ENCODE measurements around the gene DRG1. TPM values are rescaled to one million over a fixed set of nuclear protein-coding genes. Genes with fewer than 3 reads are reported as not detected.
A peak's percentile ranks its signal among the peaks of the same experiment; 100 is the strongest.
"Not testable (repeated sequence)": the region's sequence is repeated elsewhere in the genome, so short reads cannot be mapped to it uniquely, and the experiment has no call there.

The DRG1 gene
- total RNA-seq, 1 donor from 2014 or later: 77.3 TPM

GRCh38 chr22:31442768-31443489 is 43.5 kb downstream of the DRG1 start:
- no peak for DNase-seq (ENCODE audit: low read depth, low spot score)

- DNase-seq (ENCODE audit: low read depth, low spot score): no peak
Observed at GRCh38 chr22:31443516-31443915, 44.1 kb downstream of the DRG1 start.

GRCh38 chr22:31445642-31446041 is 46.2 kb downstream of the DRG1 start:
- no peak for DNase-seq (ENCODE audit: low read depth, low spot score)

GRCh38 chr22:31446208-31446607 is 46.8 kb downstream of the DRG1 start:
- no peak for DNase-seq (ENCODE audit: low read depth, low spot score)

DNA sequence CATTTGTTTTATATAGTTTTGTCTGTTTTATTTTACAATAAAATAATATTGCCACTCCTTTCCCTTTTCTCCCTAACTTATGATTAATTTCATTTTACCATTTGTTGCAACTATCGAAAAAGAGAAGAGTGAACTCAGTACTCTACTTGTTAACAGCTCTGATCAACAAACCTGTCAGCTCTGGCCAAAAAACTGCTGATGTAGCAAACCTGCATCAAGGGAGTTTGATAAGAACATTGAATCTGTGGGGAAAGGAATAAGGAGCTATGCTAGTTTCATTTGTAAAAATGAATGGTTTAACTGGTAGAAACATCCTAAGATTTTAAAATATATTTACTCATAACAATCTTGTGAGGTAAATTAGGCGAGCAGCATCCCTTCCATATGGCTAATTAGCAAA is 47.4 kb downstream of the DRG1 start:
- DNase-seq (ENCODE audit: low read depth, low spot score): no peak

DNA sequence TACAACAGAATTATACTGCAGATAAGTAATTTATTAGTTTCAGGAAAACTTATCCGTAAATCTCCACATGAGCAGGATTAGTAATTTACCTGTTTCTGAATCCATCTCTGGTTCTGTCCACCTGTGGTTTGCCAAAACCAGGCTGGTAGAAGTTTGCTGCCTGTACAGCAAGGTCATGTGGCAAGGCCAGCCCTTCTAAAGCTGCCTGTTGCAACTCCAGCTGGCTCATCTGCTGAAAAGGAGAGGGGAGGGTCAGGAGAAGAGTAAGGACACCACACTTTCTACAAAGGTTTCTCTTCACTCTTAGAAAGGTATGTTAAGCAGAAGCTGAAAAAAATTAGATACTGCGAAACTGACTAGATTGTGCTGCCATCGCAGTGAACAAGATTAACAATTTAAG is 47.9 kb downstream of the DRG1 start:
- no peak for DNase-seq (ENCODE audit: low read depth, low spot score)

DNA sequence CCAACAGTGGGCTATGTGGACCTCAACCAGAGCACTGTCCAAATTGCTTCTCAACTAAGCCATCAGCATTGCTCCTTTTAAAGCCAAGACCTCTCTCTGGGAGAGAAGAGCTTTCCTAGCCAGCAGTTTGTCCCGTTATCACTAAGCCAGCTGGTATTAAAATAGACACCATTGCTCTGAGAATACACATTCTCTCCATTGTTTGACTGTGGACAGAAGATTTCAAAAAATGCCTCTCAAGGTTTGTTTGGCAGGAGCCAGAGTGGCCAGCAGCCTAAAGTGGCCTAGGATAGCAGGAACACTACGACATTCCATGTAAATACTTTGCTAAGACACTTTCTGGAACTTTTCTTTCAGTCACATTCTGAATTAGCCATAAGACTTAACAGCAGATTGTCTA is 49.0 kb downstream of the DRG1 start:
- no peak for DNase-seq (ENCODE audit: low read depth, low spot score)

DNA sequence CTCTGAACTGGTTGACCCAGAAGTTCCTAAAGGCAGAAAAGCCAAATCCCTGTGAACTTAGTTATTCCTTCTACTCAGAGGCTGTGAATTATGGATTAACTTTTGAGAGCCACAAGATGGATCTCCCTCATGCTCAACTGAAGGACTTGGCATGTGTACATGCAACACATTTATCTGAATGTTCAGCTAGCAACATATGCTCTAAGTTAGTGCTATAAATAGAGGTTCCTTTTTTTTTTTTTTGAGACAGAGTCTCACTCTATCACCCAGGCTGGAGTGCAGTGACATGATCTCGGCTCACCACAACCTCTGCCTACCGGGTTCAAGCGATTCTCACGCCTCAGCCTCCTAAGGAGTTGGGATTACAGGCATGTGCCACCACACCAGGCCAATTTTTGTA is 50.1 kb downstream of the DRG1 start:
- DNase-seq (ENCODE audit: low read depth, low spot score): no peak

- DNase-seq (ENCODE audit: low read depth, low spot score): peak; percentile 7
Observed at GRCh38 chr22:31451709-31452571, 52.5 kb downstream of the DRG1 start.

DNA sequence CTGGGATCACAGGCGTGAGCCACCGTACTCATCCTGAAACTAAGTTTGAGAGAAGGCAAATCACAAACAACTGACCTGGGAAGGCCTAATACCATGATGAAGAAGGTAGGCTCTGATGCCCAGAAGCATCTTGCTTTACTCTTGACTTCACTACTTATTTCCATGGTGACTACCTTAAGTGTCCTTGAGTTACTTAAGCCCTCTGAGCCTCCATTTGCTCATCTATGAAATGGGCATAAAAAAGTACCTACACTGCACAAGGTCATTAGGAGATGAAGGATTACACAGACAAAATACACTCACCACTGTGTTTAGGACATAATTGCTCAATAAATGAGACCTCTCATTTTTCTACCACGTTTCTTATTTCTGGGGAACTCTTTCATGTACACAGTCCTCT is 62.3 kb downstream of the DRG1 start:
- DNase-seq (ENCODE audit: low read depth, low spot score): no peak

DNA sequence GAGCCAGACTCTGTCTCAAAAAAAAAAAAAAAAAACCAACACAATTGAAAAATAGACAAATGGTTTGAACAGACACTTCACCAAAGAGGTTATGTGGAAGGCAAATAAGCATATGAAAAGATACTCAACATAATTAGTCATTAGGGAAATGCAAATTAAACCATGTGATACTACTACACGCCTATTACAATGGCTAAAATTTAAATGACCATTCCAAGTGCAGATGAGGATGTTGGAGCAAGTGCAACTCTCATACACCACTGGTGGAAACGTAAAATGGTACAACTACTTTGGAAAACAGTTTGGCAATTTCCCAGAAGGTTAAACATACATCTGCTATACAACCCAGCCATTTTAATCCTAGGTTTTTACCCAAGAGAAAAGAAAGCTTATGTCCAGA is 65.9 kb downstream of the DRG1 start:
- no peak for DNase-seq (ENCODE audit: low read depth, low spot score)

- no peak for DNase-seq (ENCODE audit: low read depth, low spot score)
Observed at GRCh38 chr22:31474743-31475142, 75.3 kb downstream of the DRG1 start.

GRCh38 chr22:31475800-31476199 is 76.4 kb downstream of the DRG1 start:
- DNase-seq (ENCODE audit: low read depth, low spot score): no peak

GRCh38 chr22:31477329-31477728 is 77.9 kb downstream of the DRG1 start:
- no peak for DNase-seq (ENCODE audit: low read depth, low spot score)

DNA sequence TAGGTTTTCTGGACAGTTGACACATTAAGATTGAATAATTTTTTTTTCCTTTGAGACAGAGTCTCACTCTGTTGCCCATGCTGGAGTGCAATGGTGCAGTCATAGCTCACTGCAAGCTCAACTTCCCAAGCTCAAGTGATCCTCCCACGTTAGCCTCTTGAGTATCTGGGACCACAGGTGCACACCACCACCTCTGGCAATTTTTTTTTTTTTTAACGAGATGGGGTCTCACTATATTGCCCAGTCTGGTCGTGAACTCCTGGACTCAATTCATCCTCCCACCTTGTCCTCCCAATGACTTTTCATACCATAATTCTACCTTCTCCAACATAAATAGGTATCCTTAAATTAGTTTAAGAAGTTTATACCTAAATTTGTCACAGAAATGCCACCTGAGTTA is 81.7 kb downstream of the DRG1 start:
- DNase-seq (ENCODE audit: low read depth, low spot score): no peak

GRCh38 chr22:31482470-31482869 is 83.1 kb downstream of the DRG1 start:
- not testable (repeated sequence) for DNase-seq (ENCODE audit: low read depth, low spot score)

Other genes starting within 250 kb of the DRG1 start
- 23.5 and 28.4 TPM in 2 replicates for gene RNF185, start 239.4 kb upstream of the DRG1 start, total RNA-seq
- 72.7 and 83.3 TPM in 2 replicates for gene LIMK2, start 187.3 kb upstream of the DRG1 start, total RNA-seq
- gene PIK3IP1, start 107.1 kb upstream of the DRG1 start, total RNA-seq: 13.6 and 16.4 TPM in 2 replicates
- gene PATZ1, start 53.3 kb upstream of the DRG1 start, total RNA-seq: 16.4 and 16.7 TPM in 2 replicates
- gene EIF4ENIF1, start 90.2 kb downstream of the DRG1 start, total RNA-seq: 10.9 and 13.4 TPM in 2 replicates
- 17.8 and 23.1 TPM in 2 replicates for gene SFI1, start 96.9 kb downstream of the DRG1 start, total RNA-seq

Data from pulmonary artery endothelial cell (primary cell).